ENCODE measurements around the gene PLK3.

The PLK3 gene

GRCh38 chr1:44848456-44849181 is 48.4 kb downstream of the PLK3 start:
- no peak overlapping the region for H3K27ac Mint-ChIP-seq
- peaks cover 32% of the 10 kb centered on the region for H3K36me3 Mint-ChIP-seq
- peaks cover 7% of the 10 kb centered on the region for H3K4me1 Mint-ChIP-seq
- no peak overlapping the region for H3K4me3 Mint-ChIP-seq
- H3K9me3 Mint-ChIP-seq: no peaks in the 10 kb centered on the region
- H3K27me3 Mint-ChIP-seq: no peaks in the 10 kb centered on the region
- no peak for ATAC-seq

- H3K27me3 Mint-ChIP-seq: no peaks in the 10 kb centered on the region
- peaks cover 41% of the 10 kb centered on the region for H3K36me3 Mint-ChIP-seq
- ATAC-seq: no peak
- no peaks in the 10 kb centered on the region for H3K9me3 Mint-ChIP-seq
- H3K27ac Mint-ChIP-seq: no peak overlapping the region
- H3K4me3 Mint-ChIP-seq: no peak overlapping the region
- H3K4me1 Mint-ChIP-seq: peaks cover 7% of the 10 kb centered on the region
Observed at GRCh38 chr1:44849575-44850132, 49.5 kb downstream of the PLK3 start.

GRCh38 chr1:44851308-44851707 is 51.1 kb downstream of the PLK3 start:
- Mint-ChIP-seq H3K4me3 (no peak overlapping the region), H3K27ac (no peak overlapping the region), H3K27me3 (no peaks in the 10 kb centered on the region), H3K36me3 (peaks cover 57% of the 10 kb centered on the region), H3K4me1 (peaks cover 7% of the 10 kb centered on the region), H3K9me3 (no peaks in the 10 kb centered on the region)
- ATAC-seq: peak; percentile 74

GRCh38 chr1:44853201-44853600 is 53.0 kb downstream of the PLK3 start:
- ATAC-seq: no peak
- Mint-ChIP-seq H3K4me3 (no peak overlapping the region), H3K9me3 (no peaks in the 10 kb centered on the region), H3K27ac (no peak overlapping the region), H3K4me1 (peaks cover 7% of the 10 kb centered on the region), H3K36me3 (peaks cover 59% of the 10 kb centered on the region), H3K27me3 (no peaks in the 10 kb centered on the region)

- Mint-ChIP-seq H3K9me3 (no peaks in the 10 kb centered on the region), H3K4me3 (no peak overlapping the region), H3K36me3 (peaks cover 54% of the 10 kb centered on the region), H3K27ac (no peak overlapping the region), H3K27me3 (no peaks in the 10 kb centered on the region), H3K4me1 (peaks cover 8% of the 10 kb centered on the region)
- ATAC-seq: no peak
Observed at GRCh38 chr1:44854970-44855369, 54.8 kb downstream of the PLK3 start.

Measured in stimulated activated memory B cell treated with anti-CD40 and anti-IgM and Interleukin-4, amounts not matched to agents 10 μg/mL and 1 μg/mL and 100 μg/mL, for 72 hours (primary cell).